Measurements from ENCODE around the gene UNC5B.

The UNC5B gene

GRCh38 chr10:71303569-71303907, 91.2 kb downstream of the UNC5B start:
- no peak for DNase-seq

GRCh38 chr10:71304914-71305313, 92.5 kb downstream of the UNC5B start:
- no peak for DNase-seq

- no peak for DNase-seq
Measured at GRCh38 chr10:71306979-71307378, 94.6 kb downstream of the UNC5B start.

- DNase-seq: no peak
Measured at GRCh38 chr10:71307469-71308085, 95.2 kb downstream of the UNC5B start.

DNA sequence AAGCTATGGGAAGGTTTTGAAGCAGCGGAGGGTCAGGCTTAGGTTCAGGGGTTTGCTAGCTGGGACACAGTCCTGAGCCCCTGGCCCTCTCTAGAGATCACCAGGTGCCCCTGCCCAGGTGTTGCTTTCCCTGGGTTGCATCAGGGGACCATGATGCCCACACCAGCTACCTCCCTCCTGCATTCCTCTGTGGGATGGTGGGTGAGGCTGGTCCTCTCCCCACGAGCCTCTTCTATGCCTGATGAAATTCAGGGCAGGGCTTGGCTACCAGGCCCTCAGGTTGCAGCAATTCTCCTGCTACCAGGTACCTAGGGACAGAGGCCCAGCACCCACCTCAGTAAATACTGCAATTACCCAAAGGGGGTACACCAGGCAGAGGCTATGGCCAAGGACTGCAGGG, 95.9 kb downstream of the UNC5B start:
- DNase-seq: no peak

GRCh38 chr10:71308985-71309384, 96.6 kb downstream of the UNC5B start:
- DNase-seq: no peak

GRCh38 chr10:71309919-71310318, 97.5 kb downstream of the UNC5B start:
- no peak for DNase-seq

- no peak for DNase-seq
Measured at GRCh38 chr10:71312220-71312619, 99.8 kb downstream of the UNC5B start.

- no peak for DNase-seq
Measured at GRCh38 chr10:71312811-71313789, 100.7 kb downstream of the UNC5B start.

DNA sequence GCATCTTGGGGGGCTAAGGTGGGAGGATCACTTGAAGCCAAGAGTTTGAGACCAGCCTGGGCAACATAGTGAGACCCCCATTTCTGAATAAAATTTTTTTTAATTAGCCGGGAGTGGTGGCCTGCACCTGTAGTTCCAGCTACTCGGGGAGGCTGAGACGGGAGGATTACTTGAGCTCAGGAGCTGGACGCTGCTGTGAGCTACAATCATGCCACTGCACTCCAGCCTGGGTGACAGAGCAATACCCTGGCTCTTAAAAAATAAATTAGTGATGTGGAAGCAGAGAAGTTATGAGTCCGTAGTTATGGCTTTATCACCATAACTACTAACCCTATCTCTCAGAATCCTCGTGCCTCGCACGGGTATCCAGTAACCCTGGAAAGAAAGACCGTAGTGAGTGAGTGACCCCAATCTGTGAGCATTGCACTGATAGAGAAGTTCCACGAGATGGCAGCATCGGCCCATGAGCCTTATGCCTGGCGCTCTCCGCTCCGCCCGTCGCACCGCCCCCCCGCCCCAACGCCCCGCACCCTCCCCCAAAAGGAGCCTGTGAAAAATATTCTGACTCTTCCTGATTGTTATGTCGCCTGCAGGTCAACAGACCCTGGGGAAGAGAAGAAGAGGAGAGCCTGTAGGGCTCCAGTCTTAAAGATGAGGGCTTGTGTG, 101.8 kb downstream of the UNC5B start:
- no peak for DNase-seq

GRCh38 chr10:71314694-71315225, 102.4 kb downstream of the UNC5B start:
- DNase-seq: no peak

GRCh38 chr10:71316056-71316785, 103.9 kb downstream of the UNC5B start:
- DNase-seq: no peak

GRCh38 chr10:71316786-71317160, 104.4 kb downstream of the UNC5B start:
- no peak for DNase-seq

GRCh38 chr10:71317739-71318138, 105.4 kb downstream of the UNC5B start:
- no peak for DNase-seq

DNA sequence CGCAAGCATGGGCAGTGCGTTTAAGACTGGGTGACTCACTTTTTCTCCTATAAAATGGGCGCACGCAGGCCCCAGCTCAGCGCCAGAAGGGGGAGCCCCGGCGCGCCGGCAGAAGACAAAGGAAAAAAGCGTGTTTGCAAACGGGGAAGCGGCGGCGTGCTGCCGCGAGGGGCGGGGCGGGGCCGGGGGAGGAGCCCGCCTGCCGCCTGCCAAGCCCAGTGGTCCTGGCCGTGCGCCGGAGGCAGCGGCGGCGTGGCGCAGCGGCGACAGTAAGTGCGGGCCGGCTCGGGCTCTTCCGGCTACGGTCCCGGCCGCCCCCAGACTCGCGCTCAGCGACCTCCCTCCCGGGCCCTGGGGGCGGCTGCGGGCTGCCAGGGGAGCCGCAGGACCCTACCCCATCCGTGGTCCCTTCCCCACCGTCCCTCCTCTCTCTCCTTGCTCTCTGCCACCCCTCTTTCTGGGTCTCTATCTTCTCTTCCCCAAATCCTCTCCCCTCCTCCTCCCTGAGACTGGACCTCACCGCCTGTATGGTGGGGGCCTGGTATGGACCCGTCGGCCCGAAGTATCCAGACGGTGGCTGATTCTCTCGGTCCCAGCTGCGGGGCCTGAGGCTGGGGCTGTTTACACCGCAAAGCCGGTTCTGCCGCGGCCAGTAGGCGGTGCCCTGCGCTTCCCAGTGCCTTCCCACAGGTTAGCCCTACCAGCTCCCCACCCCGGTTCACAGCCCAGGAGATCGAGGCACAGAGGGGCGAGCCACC, 106.9 kb downstream of the UNC5B start, which contains the start of gene SLC29A3:
TSS of gene SLC29A3 (plus strand) at position 218 of the 758 bp plus-strand sequence. CDS start at position 269, 51 bp downstream.
- peak; percentile 64 for DNase-seq

DNA sequence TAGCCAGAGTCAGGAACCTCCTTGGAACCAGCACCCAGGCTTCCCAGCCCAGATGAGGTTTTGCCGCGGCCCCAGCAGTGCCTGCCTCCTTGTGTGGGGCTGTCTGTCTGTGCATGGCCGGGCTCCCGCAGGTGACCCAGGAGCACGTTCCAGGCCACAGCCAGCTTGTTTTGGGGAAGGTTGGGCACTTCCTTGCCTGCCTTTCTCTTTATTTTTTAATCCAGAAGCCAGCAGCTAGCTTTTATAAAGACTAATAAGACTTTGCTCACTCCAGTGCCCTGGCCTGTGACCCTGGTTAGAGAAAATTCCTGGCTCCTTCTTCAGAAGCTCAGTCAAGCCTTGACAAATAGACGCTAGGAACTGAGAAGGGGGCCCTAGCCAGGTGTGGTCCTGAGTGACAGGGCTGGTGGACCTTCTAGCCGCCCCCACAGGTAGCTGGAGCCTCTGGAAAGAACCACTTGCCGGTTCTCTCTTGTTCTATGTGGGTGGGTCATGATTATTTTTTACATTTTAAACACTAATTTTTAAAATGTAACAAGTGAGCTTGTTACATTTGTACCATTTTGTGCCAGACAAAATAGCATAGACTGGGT, 107.5 kb downstream of the UNC5B start:
- DNase-seq: no peak

DNA sequence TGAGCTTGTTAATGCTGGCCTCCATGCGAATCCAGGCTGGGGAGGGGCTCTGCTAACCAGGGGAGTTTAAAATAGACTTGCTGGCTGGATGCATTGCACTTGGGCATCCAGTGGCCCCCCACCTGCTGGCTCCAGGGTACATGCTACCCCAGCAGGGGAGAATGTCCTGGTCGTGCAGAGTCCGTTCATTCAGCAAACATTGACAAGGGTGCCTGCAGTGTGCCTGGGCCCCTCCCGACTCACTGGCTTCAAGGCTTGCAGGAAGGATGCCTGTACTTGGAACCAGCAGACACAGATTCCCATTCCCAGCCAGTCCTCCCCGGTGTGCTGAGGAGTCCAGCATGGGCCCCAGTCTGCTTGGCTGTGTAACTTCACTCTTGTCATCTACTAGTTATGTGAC, 108.2 kb downstream of the UNC5B start:
- DNase-seq: no peak

GRCh38 chr10:71321386-71321785, 109.0 kb downstream of the UNC5B start:
- no peak for DNase-seq

- no peak for DNase-seq
Measured at GRCh38 chr10:71323407-71323806, 111.0 kb downstream of the UNC5B start.

DNA sequence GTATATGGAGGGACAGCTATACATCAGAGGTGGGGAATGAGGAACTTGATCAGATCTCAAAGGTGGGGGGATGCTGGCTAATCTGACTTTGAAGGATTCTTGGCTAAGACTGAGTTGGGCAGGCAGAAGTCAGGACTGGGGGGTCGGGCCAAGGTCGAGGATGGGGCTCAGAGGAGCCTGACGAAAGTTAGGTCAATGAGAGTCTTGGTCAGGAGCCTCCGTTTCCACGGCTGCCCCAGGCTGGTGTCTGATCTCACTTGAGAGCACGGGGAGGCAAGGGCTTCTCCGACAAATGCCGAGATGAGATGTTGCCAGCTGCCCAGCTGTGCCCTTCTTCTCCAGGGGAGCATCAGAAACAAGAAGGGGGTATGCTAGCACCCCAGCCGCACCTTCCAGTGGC, 112.4 kb downstream of the UNC5B start:
- no peak for DNase-seq

DNA sequence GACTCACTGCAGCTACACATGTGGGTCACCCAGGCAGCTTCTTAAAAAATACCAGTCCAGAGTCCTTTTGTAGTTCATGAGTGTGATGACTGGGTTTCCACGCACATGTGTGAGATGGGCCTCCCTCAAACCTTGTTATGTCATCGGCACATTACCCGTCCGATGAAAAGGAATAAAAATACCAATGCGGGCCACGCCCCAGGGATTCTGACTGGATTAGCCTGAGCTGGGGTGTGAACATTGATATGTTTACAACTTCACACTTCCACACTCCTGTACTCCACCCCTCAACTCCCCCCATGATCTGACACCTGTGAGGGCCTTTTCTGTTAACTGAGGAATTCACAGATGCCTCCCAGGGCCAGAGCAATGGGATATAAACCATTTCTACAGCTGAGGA, 112.9 kb downstream of the UNC5B start:
- no peak for DNase-seq

GRCh38 chr10:71326464-71326881, 114.1 kb downstream of the UNC5B start:
- no peak for DNase-seq

Data from NCI-H1048 (cell line).